HG03575 (cell line): Measurements from ENCODE around the gene D2HGDH.
"Not testable (repeated sequence)": the region's sequence is repeated elsewhere in the genome, so short reads cannot be mapped to it uniquely, and the experiment has no call there.

Source experiments
- ATAC-seq: cut with Tn5 transposase; IDR thresholded peaks from one replicate; pipeline ENCODE4 v1.9.1; 2021; ENCODE audit not compliant: unreplicated experiment, insufficient number of reproducible peaks, low FRiP score; ENCODE audit errors: extremely low read depth

D2HGDH gene

GRCh38 chr2:241724259-241724974, 10.0 kb upstream of the D2HGDH start:
- ATAC-seq: no peak

- ATAC-seq: no peak
Measured at GRCh38 chr2:241724975-241725870, 9.2 kb upstream of the D2HGDH start.

- no peak for ATAC-seq
Measured at GRCh38 chr2:241726459-241726858, 8.0 kb upstream of the D2HGDH start.

GRCh38 chr2:241728000-241728399, 6.4 kb upstream of the D2HGDH start:
- ATAC-seq: no peak

GRCh38 chr2:241728627-241729026, 5.8 kb upstream of the D2HGDH start:
- no peak for ATAC-seq

DNA sequence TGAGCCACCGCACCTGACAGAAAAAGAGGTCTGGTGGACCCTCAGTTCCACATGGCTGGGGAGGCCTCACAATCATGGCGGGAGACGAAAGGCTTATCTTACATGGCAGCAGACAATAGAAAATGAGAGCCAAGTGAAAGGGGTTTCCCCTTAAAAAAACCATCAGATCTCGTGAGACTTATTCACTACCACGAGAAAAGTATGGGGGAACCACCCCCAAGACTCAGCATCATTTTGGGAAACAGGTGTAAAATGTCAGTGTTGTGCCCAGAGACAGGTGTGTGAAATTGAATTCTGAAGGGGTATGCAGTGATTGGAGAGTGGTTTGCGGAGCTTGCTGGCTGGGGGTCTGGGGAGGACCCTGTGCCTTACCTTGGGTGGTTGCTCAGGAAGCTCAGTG, 4.6 kb upstream of the D2HGDH start:
- no peak for ATAC-seq

DNA sequence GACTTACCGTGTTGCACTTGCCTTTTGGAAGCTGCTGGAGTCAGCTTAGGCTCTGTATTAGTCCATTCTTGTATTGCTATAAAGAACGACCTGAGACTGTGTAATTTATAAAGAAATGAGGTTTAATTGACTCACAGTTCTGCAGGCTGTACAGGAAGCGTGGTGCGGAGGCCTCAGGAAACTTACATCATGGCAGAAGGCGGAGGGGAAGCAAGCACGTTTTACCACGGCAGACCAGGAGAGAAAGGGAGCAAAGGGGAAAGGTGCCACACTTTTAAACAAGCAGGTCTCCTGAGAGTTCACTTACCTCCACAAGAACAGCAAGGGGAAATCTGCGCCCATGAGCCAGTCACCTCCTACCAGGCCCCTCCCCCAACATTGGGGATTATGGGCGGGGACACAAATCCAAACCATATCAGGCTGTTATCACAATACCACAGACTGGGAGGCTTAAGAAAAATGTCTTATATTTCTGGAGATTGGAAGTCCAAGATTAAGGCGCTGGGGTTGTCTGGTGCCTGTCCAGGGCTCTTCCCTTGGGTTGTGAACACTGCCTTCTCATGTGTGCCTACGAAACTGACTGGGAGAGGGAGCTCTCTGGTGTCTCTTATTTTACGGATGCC, 3.6 kb upstream of the D2HGDH start:
- ATAC-seq: no peak

DNA sequence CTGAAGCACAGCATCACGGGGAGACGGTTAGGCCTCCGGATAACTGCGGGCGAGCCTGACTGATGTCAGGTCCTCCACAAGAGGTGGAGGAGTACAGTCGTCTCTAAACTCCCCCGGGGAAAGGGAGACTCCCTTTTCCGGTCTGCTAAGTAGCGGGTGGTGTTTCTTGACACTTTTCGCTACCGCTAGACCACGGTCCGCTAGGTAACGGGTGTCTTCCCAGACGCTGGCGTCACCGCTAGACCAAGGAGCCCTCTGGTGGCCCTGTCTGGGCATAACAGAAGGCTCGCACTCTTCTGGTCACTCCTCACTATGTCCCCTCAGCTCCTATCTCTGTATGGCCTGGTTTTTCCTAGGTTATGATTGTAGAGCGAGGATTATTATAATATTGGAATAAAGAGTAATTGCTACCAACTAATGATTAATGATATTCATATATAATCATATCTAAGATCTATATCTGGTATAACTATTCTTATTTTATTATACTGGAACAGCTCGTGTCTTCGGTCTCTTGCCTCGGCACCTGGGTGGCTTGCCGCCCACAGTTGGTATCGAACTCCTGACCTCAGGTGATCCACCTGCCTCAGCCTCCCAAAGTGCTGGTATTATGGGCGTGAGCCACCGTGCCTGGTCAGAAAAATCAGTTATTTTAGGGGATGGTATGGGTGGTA, 1.8 kb upstream of the D2HGDH start:
- ATAC-seq: not testable (repeated sequence)

DNA sequence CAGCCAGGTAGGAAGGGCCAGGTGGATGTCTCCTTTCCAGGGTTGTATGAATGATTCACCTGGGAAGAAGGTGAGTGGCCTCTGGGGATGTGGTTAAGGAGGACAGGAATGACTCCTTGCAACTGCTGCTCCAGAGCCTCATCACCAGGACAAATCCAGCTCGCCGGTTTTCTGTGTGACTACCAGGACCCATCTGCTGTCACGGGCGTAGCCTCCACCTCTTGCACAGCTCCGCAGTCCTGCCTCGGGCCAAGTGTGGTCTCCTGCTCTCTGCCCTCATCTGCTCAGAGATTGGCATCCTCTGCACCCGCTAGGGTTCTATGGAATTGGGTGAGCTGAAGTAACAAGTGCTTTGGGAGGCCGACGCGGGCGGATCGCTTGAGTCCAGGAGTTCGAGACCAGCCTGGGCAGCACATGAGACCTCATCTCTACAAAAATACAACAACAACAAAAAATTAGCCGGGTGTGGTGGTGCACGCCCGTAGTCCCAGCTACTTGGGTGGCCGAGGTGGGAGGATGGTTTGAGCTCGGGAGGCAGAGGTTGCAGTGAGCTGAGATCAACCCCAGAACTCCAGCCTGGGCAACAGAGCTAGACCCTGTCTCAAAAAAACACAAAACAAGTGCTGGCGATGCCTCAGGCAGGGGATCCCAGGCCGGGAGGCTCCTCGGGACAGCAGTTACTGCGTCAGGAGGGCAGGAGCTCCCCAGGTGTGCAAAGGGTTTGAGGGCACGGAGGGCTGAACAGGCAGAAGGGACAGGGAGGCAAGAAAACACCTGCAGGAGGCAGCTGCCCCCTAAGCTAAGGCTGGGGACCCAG, 831 bp upstream of the D2HGDH start:
- ATAC-seq: no peak

GRCh38 chr2:241734208-241734466, 293 bp upstream of the D2HGDH start:
- no peak for ATAC-seq

- ATAC-seq: no peak
Measured at GRCh38 chr2:241736111-241736510, 1.7 kb downstream of the D2HGDH start.

DNA sequence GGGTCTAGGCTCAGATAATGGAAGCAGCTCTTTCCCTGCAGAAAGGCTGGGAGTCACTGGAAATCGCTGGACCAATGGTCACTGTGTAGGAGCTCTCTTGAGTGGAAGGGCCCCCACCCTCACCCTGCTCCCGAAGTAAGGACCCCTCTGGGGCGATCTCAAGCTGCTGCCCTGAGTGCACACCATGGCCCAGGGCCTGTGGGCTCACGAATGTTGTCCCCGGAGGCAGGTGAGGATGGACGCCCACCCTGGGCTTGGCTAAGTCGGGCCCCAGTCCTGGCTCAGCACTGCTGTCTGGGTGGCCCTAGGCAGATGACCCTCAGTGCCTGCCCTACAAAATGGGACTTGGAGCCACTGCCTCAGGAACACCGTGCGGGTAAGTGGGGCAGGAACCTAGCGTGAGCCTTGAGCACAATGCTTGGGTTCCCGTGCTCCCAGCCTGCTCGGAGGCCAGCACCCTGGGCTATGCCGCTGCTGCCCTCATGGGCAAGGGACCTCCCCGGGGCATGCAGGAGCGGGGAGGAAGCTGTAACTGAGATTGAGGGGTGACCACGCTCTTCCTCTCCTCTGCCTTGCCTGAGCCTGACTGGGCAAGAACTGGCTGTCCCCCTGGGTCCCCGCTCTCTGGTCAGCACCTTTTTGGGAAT, 3.7 kb downstream of the D2HGDH start:
- ATAC-seq: no peak

DNA sequence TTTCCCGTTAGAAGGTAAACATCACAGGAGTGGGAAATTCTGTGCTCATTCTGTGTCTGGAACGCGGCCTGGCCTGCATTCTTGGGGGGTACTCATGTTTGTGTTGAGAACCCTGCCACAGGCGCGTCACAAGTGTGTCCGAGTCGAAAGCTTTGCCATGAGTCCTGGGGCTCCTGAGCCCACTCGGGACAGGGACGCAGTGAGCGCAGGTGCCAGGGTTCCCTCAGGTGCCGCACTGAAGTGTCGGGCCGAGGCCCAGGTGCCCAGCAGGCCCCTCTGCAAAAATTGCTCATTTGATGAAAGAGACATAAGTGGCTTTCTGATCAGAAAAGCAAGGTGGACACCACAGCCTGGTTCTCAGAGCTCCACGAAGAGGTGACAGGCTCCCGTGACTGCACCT, 4.7 kb downstream of the D2HGDH start:
- no peak for ATAC-seq

DNA sequence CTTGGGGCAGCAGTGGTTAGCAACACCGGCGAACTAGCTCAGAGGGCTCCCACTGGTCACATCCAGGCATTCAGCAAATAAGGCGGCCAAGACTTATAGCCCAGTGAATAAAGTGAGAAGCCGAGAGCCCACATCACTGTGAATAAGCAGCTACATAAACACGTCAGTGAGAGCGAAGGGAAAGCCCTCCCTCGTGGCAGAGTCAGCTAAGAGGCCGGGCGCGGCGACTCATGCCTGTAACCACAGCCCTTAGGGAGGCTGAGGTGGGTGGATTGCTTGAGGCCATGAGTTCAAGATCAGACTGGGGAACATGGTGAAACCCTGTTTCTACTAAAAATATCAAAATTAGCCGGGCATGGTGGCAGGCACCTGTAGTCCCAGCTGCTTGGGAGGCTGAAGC, 5.2 kb downstream of the D2HGDH start:
- ATAC-seq: no peak

DNA sequence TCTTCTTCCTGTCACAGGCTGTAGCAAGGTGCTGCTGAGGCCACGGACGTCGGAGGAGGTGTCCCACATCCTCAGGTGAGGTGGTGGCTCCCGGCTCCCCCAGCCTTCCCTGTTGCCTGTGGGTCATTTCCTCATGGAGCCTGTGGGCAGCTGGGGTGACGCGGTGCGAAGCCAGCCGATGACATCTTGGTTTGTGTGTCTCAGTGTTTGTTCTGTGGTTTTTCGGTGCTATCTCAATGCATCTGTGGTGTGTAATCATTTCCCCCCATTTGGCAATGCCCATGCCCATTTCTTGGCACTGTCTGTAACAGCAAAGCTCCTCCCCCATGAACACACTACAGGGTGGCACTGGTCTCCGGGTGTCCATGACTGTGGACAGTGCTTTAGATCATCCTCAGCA, 6.6 kb downstream of the D2HGDH start:
- no peak for ATAC-seq

DNA sequence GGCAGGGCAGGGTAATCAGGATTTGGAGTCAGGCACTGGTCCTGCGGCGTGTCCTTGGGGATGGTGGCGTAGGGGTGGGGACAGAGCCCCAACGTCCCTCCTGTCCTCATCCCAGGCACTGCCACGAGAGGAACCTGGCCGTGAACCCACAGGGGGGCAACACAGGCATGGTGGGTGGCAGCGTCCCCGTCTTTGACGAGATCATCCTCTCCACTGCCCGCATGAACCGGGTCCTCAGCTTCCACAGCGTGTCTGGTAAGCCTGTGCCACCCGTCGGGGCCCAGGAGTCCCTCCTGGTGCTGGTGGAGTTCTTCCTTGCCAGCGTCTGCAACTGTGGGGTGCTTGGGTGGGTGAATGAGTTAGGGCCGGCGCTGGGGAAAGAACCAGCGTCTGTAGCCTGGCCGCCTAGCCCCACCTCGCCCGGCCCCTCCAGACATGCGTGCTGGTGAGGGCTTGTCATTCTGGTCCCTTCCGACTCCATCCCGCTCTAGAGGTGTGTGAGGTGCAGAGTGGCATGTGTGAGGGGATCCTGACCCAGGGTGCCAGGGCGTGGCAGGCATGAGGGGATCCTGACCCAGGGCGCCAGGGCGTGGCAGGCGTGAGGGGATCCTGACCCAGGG, 8.0 kb downstream of the D2HGDH start:
- ATAC-seq: no peak

DNA sequence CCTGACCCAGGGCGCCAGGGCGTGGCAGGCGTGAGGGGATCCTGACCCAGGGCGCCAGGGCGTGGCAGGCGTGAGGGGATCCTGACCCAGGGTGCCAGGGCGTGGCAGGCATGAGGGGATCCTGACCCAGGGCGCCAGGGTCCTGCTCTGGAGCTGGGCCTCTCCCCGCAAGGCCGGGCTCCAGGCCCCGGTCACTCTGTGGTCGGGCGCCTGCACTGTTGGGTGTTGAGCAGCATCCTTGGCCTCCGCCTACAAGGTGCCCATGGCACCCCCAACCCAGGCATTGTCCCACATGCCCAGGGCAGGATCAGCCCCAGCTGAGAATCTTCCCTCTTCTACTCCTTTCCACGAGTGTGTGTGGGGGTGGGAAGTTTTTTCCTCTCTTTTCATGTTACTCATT, 8.6 kb downstream of the D2HGDH start:
- ATAC-seq: not testable (repeated sequence)

- no peak for ATAC-seq
Measured at GRCh38 chr2:241743620-241744019, 9.2 kb downstream of the D2HGDH start.
